ENCODE data around the gene HIPK2. TPM values are rescaled to one million over a fixed set of nuclear protein-coding genes. Genes with fewer than 3 reads are reported as not detected.

HIPK2 gene
- total RNA-seq, 1 donor from 2014 or later, result 61.5 TPM

GRCh38 chr7:139753081-139753692 is 24.6 kb downstream of the HIPK2 start:
- H3K27ac Mint-ChIP-seq (ENCODE audit: unreplicated experiment), result no peak overlapping the region
- H3K4me1 Mint-ChIP-seq, result peaks cover 19% of the 10 kb centered on the region
- no peak overlapping the region for H3K4me3 Mint-ChIP-seq
- TF ChIP-seq CTCF (conservative IDR thresholded peaks at IDR 0.05), result peak; percentile 28
- peaks cover 4% of the 10 kb centered on the region for H3K36me3 Mint-ChIP-seq (ENCODE audit: low read depth)
- H3K9me3 Mint-ChIP-seq, result no peaks in the 10 kb centered on the region
- H3K27me3 Mint-ChIP-seq (ENCODE audit: low read depth), result no peaks in the 10 kb centered on the region
- DNase-seq (ENCODE audit: low read depth, low spot score), result no peak

GRCh38 chr7:139752604-139753003 is 25.2 kb downstream of the HIPK2 start:
- Mint-ChIP-seq H3K27ac (ENCODE audit: unreplicated experiment) (no peak overlapping the region), H3K36me3 (ENCODE audit: low read depth) (peaks cover 4% of the 10 kb centered on the region), H3K4me3 (no peak overlapping the region), H3K4me1 (peaks cover 19% of the 10 kb centered on the region), H3K9me3 (no peaks in the 10 kb centered on the region), H3K27me3 (ENCODE audit: low read depth) (no peaks in the 10 kb centered on the region)
- no peak for TF ChIP-seq CTCF (conservative IDR thresholded peaks at IDR 0.05)
- no peak for DNase-seq (ENCODE audit: low read depth, low spot score)

GRCh38 chr7:139752148-139752547 is 25.6 kb downstream of the HIPK2 start:
- H3K27me3 Mint-ChIP-seq (ENCODE audit: low read depth), result no peaks in the 10 kb centered on the region
- H3K36me3 Mint-ChIP-seq (ENCODE audit: low read depth), result peaks cover 4% of the 10 kb centered on the region
- DNase-seq (ENCODE audit: low read depth, low spot score), result no peak
- no peak overlapping the region for H3K27ac Mint-ChIP-seq (ENCODE audit: unreplicated experiment)
- H3K4me1 Mint-ChIP-seq, result peaks cover 19% of the 10 kb centered on the region
- no peak for TF ChIP-seq CTCF (conservative IDR thresholded peaks at IDR 0.05)
- H3K9me3 Mint-ChIP-seq, result no peaks in the 10 kb centered on the region
- no peak overlapping the region for H3K4me3 Mint-ChIP-seq

- DNase-seq (ENCODE audit: low read depth, low spot score), result no peak
- Mint-ChIP-seq H3K4me3 (no peak overlapping the region), H3K36me3 (ENCODE audit: low read depth) (peaks cover 4% of the 10 kb centered on the region), H3K27me3 (ENCODE audit: low read depth) (no peaks in the 10 kb centered on the region), H3K4me1 (peaks cover 31% of the 10 kb centered on the region), H3K27ac (ENCODE audit: unreplicated experiment) (no peak overlapping the region), H3K9me3 (no peaks in the 10 kb centered on the region)
- TF ChIP-seq CTCF (conservative IDR thresholded peaks at IDR 0.05), result no peak
Observed at GRCh38 chr7:139750459-139751095, 27.2 kb downstream of the HIPK2 start.

GRCh38 chr7:139749545-139749944 is 28.3 kb downstream of the HIPK2 start:
- Mint-ChIP-seq H3K9me3 (no peaks in the 10 kb centered on the region), H3K27ac (ENCODE audit: unreplicated experiment) (no peak overlapping the region), H3K36me3 (ENCODE audit: low read depth) (peaks cover 2% of the 10 kb centered on the region), H3K4me1 (peaks cover 41% of the 10 kb centered on the region), H3K4me3 (no peak overlapping the region), H3K27me3 (ENCODE audit: low read depth) (no peaks in the 10 kb centered on the region)
- no peak for TF ChIP-seq CTCF (conservative IDR thresholded peaks at IDR 0.05)
- no peak for DNase-seq (ENCODE audit: low read depth, low spot score)
